ENCODE data around the gene SLC15A4. TPM values are rescaled to one million over a fixed set of nuclear protein-coding genes. Genes with fewer than 3 reads are reported as not detected.

Gene SLC15A4
- total RNA-seq, 4 donors from 2014 or later = 37.5 to 43.0 (median 39.6) TPM

DNA sequence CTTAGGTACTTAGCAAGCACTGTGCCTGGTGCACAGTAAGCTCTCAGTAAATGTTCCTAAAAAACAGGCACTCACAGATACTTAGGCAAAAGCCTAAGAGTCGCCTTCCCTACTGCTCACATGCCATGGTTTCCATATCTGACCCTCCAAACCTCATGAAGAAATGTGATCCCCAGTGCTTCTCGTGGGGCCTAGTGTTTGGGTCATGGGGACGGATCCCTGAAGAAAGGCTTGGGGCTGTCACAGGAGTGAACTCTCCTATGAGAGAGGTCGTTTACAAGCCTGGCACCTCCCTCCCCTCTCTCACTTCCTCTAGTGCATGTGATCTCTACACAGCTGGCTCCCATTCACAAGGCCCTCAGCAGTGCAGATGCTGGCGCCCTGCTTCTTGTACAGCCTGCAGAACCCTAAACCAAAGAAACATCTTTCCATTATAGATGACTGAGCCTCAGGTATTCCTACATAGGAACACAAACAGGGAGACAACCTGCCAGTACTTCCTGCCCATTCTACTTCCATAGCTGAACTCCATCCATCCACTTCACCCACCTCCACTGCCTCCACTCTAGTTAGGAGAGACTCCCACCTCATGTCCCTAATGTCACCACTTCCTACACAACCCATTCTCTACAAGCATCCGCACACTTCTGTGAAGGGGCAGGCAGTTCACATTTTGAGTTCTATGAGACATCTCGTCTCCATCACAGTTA, 2.9 kb downstream of the SLC15A4 start:
- Histone ChIP-seq H3K36me3 (peaks cover 0 to 4% (median 0%) of the 10 kb centered on the region in 4 donors), H3K27me3 (no peaks in the 10 kb centered on the region), H3K27ac (replicated peaks in 1 of 4) (peak overlapping the region in 2 of 4 donors; percentile 84 to 90), H3K4me3 (no peak overlapping the region), H3K9me3 (no peaks in the 10 kb centered on the region), H3K4me1 (peaks cover 67 to 81% (median 80%) of the 10 kb centered on the region in 4 donors)
- intact Hi-C loops (cut with DNase I) = no loop called here
- no peak for DNase-seq (ENCODE audit: extremely low spot score)
- WGBS = 81% methylated on average over 5 of the region's 7 CpGs
- TF ChIP-seq POLR2A (IDR thresholded peaks at IDR 0.05; ENCODE audit: low read depth) (peak; percentile 9), POLR2AphosphoS5 (IDR thresholded peaks at IDR 0.05) (peak in 1 of 2 donors; percentile 34), EP300 (IDR thresholded peaks at IDR 0.05) (no peak)
- TF ChIP-seq, protein P1, sequence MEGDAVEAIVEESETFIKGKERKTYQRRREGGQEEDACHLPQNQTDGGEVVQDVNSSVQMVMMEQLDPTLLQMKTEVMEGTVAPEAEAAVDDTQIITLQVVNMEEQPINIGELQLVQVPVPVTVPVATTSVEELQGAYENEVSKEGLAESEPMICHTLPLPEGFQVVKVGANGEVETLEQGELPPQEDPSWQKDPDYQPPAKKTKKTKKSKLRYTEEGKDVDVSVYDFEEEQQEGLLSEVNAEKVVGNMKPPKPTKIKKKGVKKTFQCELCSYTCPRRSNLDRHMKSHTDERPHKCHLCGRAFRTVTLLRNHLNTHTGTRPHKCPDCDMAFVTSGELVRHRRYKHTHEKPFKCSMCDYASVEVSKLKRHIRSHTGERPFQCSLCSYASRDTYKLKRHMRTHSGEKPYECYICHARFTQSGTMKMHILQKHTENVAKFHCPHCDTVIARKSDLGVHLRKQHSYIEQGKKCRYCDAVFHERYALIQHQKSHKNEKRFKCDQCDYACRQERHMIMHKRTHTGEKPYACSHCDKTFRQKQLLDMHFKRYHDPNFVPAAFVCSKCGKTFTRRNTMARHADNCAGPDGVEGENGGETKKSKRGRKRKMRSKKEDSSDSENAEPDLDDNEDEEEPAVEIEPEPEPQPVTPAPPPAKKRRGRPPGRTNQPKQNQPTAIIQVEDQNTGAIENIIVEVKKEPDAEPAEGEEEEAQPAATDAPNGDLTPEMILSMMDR (IDR thresholded peaks at IDR 0.05) = no peak

DNA sequence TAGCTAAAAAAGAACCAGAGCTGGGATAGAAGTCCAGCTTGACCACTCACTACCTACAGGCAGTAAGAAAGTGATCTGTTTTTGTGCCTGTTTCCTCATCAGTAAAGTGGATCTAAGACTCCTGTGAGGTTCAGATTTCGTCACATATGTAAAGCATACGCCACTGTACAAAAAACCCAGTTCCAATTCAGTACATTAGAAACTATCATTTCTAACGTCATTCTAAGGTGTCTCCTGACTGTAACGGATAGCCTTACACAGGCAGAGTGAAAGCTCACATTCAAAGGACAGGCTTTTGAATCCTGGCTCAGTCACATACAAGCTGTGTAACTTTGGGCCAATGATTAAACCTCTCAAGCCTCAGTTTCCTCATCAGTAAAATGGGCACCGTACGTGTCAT, 3.5 kb downstream of the SLC15A4 start:
- peaks cover 0 to 4% (median 0%) of the 10 kb centered on the region in 4 donors for H3K36me3 ChIP-seq
- no peaks in the 10 kb centered on the region for H3K27me3 ChIP-seq
- no peak for DNase-seq (ENCODE audit: extremely low spot score)
- no peaks in the 10 kb centered on the region for H3K9me3 ChIP-seq
- intact Hi-C loops (cut with DNase I) = no loop called here
- H3K4me1 ChIP-seq = peaks cover 70 to 85% (median 83%) of the 10 kb centered on the region in 4 donors
- 82% methylated on average over 6 of the region's 6 CpGs for WGBS
- peak overlapping the region in 2 of 4 donors; percentile 84 to 90 for H3K27ac ChIP-seq (replicated peaks in 1 of 4)
- TF ChIP-seq POLR2AphosphoS5 (IDR thresholded peaks at IDR 0.05) (no peak), POLR2A (IDR thresholded peaks at IDR 0.05; ENCODE audit: low read depth) (no peak), EP300 (IDR thresholded peaks at IDR 0.05) (no peak)
- TF ChIP-seq, protein P1 (IDR thresholded peaks at IDR 0.05) = no peak
- H3K4me3 ChIP-seq = no peak overlapping the region

GRCh38 chr12:128819293-128820144, 4.2 kb downstream of the SLC15A4 start:
- H3K36me3 ChIP-seq = peaks cover 0 to 7% (median 3%) of the 10 kb centered on the region in 4 donors
- DNase-seq (ENCODE audit: extremely low spot score) = no peak
- H3K27ac ChIP-seq (replicated peaks in 1 of 4) = peak overlapping the region; percentile 3 to 90 (median 82)
- intact Hi-C loops (cut with DNase I) = no loop called here
- no peak overlapping the region for H3K4me3 ChIP-seq
- H3K4me1 ChIP-seq = peaks cover 68 to 84% (median 82%) of the 10 kb centered on the region in 4 donors
- no peaks in the 10 kb centered on the region for H3K27me3 ChIP-seq
- TF ChIP-seq, protein P1 (IDR thresholded peaks at IDR 0.05) = no peak
- TF ChIP-seq EP300 (IDR thresholded peaks at IDR 0.05) = no peak
- no peak for TF ChIP-seq POLR2A (IDR thresholded peaks at IDR 0.05; ENCODE audit: low read depth)
- TF ChIP-seq POLR2AphosphoS5 (IDR thresholded peaks at IDR 0.05) = no peak
- 85% methylated on average over 15 of the region's 16 CpGs for WGBS
- no peaks in the 10 kb centered on the region for H3K9me3 ChIP-seq

GRCh38 chr12:128818065-128819022, 5.4 kb downstream of the SLC15A4 start:
- DNase-seq (ENCODE audit: extremely low spot score) = no peak
- Histone ChIP-seq H3K27me3 (no peaks in the 10 kb centered on the region), H3K4me1 (peaks cover 69 to 92% (median 89%) of the 10 kb centered on the region in 4 donors), H3K36me3 (peaks cover 0 to 16% (median 10%) of the 10 kb centered on the region in 4 donors), H3K9me3 (no peaks in the 10 kb centered on the region), H3K27ac (replicated peaks in 1 of 4) (peak overlapping the region; percentile 78 to 90 (median 82)), H3K4me3 (no peak overlapping the region)
- intact Hi-C loops (cut with DNase I) = no loop called here
- TF ChIP-seq POLR2A (IDR thresholded peaks at IDR 0.05; ENCODE audit: low read depth) = no peak
- TF ChIP-seq, protein P1 (IDR thresholded peaks at IDR 0.05) = no peak
- no peak for TF ChIP-seq POLR2AphosphoS5 (IDR thresholded peaks at IDR 0.05)
- TF ChIP-seq EP300 (IDR thresholded peaks at IDR 0.05) = no peak
- 49% methylated on average over 13 of the region's 13 CpGs for WGBS
